Loucy (cell line): ENCODE data around the gene PLXNA2.

ENCODE experiments used
- H2AFZ ChIP-seq: fragments of 200-600 bp; sonication (generic); 2 replicates; pipeline ENCODE4 v1.6.0; 2016; ENCODE audit warnings: antibody characterized with exemption, mild to moderate bottlenecking, low read length, moderate library complexity
- H3F3A ChIP-seq: fragments of 200-600 bp; 2 replicates; pipeline ENCODE4 v1.6.0; 2016; ENCODE audit warnings: antibody characterized with exemption, low read depth, mild to moderate bottlenecking
- H3K27me3 ChIP-seq: fragments of 200-600 bp; sonication (generic); 2 replicates; pipeline ENCODE4 v1.6.1; 2014; ENCODE audit warnings: low read length, mild to moderate bottlenecking; ENCODE audit not compliant: insufficient read depth, poor library complexity, severe bottlenecking
- H3K36me3 ChIP-seq: fragments of 200-600 bp; sonication (generic); 2 replicates; pipeline ENCODE4 v1.6.1; 2016; ENCODE audit warnings: low read length; ENCODE audit not compliant: insufficient read depth
- H3K4me1 ChIP-seq: fragments of 200-600 bp; sonication (generic); 2 replicates; pipeline ENCODE4 v1.5.1; 2014; ENCODE audit warnings: low read length, mild to moderate bottlenecking; ENCODE audit not compliant: insufficient read depth, poor library complexity, severe bottlenecking
- H3K4me2 ChIP-seq: fragments of 200-600 bp; sonication (generic); 2 replicates; pipeline ENCODE4 v1.6.0; 2014; ENCODE audit warnings: antibody characterized with exemption, low read length, low read depth, mild to moderate bottlenecking; ENCODE audit not compliant: poor library complexity, severe bottlenecking
- H3K4me3 ChIP-seq: fragments of 200-600 bp; sonication (generic); 2 replicates; pipeline ENCODE4 v1.5.1; 2014; ENCODE audit warnings: low read length, mild to moderate bottlenecking, mixed read lengths; ENCODE audit not compliant: poor library complexity, severe bottlenecking
- H3K79me2 ChIP-seq: fragments of 200-600 bp; sonication (generic); 2 replicates; pipeline ENCODE4 v1.6.1; 2014; ENCODE audit warnings: low read length; ENCODE audit not compliant: insufficient read depth
- H3K9ac ChIP-seq: fragments of 200-600 bp; sonication (generic); 2 replicates; pipeline ENCODE4 v1.6.0; 2014; ENCODE audit warnings: mild to moderate bottlenecking, low read depth, low read length, moderate library complexity; ENCODE audit not compliant: poor library complexity, severe bottlenecking
- H3K9me2 ChIP-seq: fragments of 200-600 bp; sonication (generic); replicated peaks from 2 replicates; pipeline ENCODE4 v1.6.1; 2016; ENCODE audit warnings: low read depth, low read length, mixed read lengths
- H3K9me3 ChIP-seq: fragments of 200-600 bp; sonication (generic); 2 replicates; pipeline ENCODE4 v1.6.1; 2014; ENCODE audit warnings: mild to moderate bottlenecking, antibody characterized with exemption, low read length, low read depth; ENCODE audit not compliant: insufficient read depth
- H4K20me1 ChIP-seq: fragments of 200-600 bp; sonication (generic); 2 replicates; pipeline ENCODE4 v1.6.0; 2014; ENCODE audit warnings: antibody characterized with exemption, low read length, mild to moderate bottlenecking; ENCODE audit not compliant: insufficient read depth, poor library complexity, severe bottlenecking
- CTCF ChIP-seq: fragments of 200-600 bp; sonication (generic); conservative IDR thresholded peaks from 2 replicates; pipeline ENCODE4 v1.5.1; 2014; ENCODE audit warnings: mild to moderate bottlenecking, antibody characterized with exemption, low read length
- EZH2phosphoT487 ChIP-seq: fragments of 200-600 bp; IDR thresholded peaks from 2 replicates; pipeline ENCODE4 v1.6.1; 2018; ENCODE audit warnings: antibody characterized with exemption, mild to moderate bottlenecking, moderate library complexity, borderline replicate concordance

The PLXNA2 gene

GRCh38 chr1:208045463-208046260 lies 198.5 kb downstream of the PLXNA2 start:
- peak overlapping the region; percentile 62; the same call in 1 of the 2 replicates for H2AFZ ChIP-seq
- H4K20me1 ChIP-seq: no peaks in the 10 kb centered on the region
- no peaks in the 10 kb centered on the region for H3K36me3 ChIP-seq
- peaks cover 35% of the 10 kb centered on the region for H3K4me1 ChIP-seq
- H3K9me2 ChIP-seq: no peaks in the 10 kb centered on the region
- no peaks in the 10 kb centered on the region for H3K9me3 ChIP-seq
- H3F3A ChIP-seq: no peaks in the 10 kb centered on the region
- H3K4me2 ChIP-seq: peak overlapping the region; percentile 36
- no peak for TF ChIP-seq EZH2phosphoT487
- peak; percentile 49 for TF ChIP-seq CTCF
- no peak overlapping the region for H3K4me3 ChIP-seq
- H3K9ac ChIP-seq: peak overlapping the region; percentile 30
- H3K27me3 ChIP-seq: no peaks in the 10 kb centered on the region
- H3K79me2 ChIP-seq: no peaks in the 10 kb centered on the region

GRCh38 chr1:208044589-208045462 lies 199.4 kb downstream of the PLXNA2 start:
- H3K36me3 ChIP-seq: no peaks in the 10 kb centered on the region
- peak overlapping the region; percentile 62 for H2AFZ ChIP-seq
- peaks cover 35% of the 10 kb centered on the region for H3K4me1 ChIP-seq
- TF ChIP-seq CTCF (no peak), EZH2phosphoT487 (no peak)
- H3K4me2 ChIP-seq: peak overlapping the region; percentile 36
- H3K4me3 ChIP-seq: no peak overlapping the region
- H3F3A ChIP-seq: no peaks in the 10 kb centered on the region
- H3K27me3 ChIP-seq: no peaks in the 10 kb centered on the region
- no peaks in the 10 kb centered on the region for H3K9me2 ChIP-seq
- peak overlapping the region; percentile 30 for H3K9ac ChIP-seq
- no peaks in the 10 kb centered on the region for H4K20me1 ChIP-seq
- no peaks in the 10 kb centered on the region for H3K79me2 ChIP-seq
- no peaks in the 10 kb centered on the region for H3K9me3 ChIP-seq

GRCh38 chr1:208043691-208044181 lies 200.4 kb downstream of the PLXNA2 start:
- peaks cover 29% of the 10 kb centered on the region for H3K4me1 ChIP-seq
- no peaks in the 10 kb centered on the region for H3F3A ChIP-seq
- H3K36me3 ChIP-seq: no peaks in the 10 kb centered on the region
- no peaks in the 10 kb centered on the region for H3K79me2 ChIP-seq
- H4K20me1 ChIP-seq: no peaks in the 10 kb centered on the region
- no peak overlapping the region for H3K4me2 ChIP-seq
- no peaks in the 10 kb centered on the region for H3K9me2 ChIP-seq
- no peaks in the 10 kb centered on the region for H3K27me3 ChIP-seq
- H2AFZ ChIP-seq: no peak overlapping the region
- no peak for TF ChIP-seq EZH2phosphoT487
- no peak for TF ChIP-seq CTCF
- no peak overlapping the region for H3K9ac ChIP-seq
- H3K4me3 ChIP-seq: no peak overlapping the region
- no peaks in the 10 kb centered on the region for H3K9me3 ChIP-seq
